GM19395 (cell line): Measurements from ENCODE around the gene CCNB1.
"Not testable (repeated sequence)": the region's sequence is repeated elsewhere in the genome, so short reads cannot be mapped to it uniquely, and the experiment has no call there.

ENCODE experiments used
- ATAC-seq: cut with Tn5 transposase; IDR thresholded peaks from one replicate; pipeline ENCODE4 v1.9.1; 2021; ENCODE audit warnings: mild to moderate bottlenecking, moderate library complexity; ENCODE audit not compliant: unreplicated experiment

Gene CCNB1

GRCh38 chr5:69166686-69167492 lies at the start of gene CCNB1:
Gene CCNB1, plus strand, starts transcription at chr5:69167150. Its CDS starts 113 bp downstream, at chr5:69167263.
- ATAC-seq, result peak; percentile 99

DNA sequence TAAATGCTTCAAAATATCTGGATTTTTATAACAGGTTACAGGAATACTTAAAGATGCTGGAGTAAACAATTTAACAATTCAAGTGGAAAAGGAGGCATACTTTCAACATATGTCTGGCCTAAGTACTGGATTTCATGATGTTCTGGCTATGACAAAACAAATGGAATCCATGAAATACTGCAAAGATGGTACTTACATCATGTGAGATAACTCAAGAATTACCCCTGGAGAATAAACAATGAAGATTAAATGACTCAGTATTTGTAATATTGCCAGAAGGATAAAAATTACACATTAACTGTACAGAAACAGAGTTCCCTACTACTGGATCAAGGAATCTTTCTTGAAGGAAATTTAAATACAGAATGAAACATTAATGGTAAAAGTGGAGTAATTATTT lies 37.5 kb upstream of the CCNB1 start:
- ATAC-seq, result no peak

DNA sequence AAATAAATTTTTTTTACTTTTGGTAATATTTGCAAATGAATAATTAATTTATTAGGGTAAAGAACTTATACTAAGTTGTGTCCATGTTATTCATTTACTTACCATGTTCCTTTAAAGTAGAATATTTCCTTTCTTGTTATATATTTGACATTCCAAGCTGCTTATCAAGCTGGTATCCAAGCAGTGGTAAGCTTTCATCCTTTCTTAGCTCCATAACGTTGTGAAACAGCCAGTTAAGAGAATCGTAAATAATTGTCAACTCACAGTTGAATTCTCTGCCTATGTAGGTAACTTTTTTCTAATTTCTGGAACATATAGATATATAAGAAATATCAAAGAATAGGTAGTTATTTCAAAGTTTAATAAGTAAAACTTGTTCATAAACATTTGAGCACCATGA lies 36.7 kb upstream of the CCNB1 start:
- ATAC-seq, result no peak

DNA sequence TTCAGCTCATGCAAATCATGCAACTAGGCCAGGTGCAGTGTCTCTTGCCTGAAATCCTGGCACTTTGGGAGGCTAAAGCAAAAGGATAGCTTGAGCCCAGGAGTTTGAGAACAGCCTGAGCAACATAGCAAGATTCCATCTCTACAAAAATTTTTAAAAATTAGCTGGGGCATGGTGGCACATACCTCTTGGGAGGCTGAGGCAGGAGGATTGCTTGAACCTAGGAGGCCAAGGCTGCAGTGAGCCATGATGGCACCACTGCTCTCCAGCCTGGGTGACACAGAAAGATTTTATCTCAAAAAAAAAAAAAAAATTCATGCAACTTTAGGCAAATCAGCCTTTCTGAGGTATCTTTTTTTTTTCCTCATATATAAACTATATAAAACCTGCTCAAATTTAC lies 35.6 kb upstream of the CCNB1 start:
- no peak for ATAC-seq

DNA sequence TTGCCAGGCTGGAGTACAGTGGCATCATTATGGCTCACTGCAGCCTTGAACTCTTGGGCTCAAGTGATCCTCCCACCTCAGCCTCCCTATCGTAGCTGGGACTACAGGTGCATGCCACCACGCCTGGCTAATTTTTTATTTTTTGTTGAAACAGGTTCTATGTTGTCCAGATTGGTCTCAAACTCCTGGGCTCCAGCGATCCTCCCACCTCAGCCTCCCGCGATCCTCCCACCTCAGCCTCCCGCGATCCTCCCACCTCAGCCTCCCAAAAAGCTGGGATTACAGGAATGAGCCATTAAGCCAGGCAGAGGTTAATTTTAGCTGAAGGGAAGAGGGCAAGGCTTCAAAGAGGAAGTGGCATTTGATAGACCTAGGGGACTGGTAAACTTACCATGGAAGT lies 32.8 kb upstream of the CCNB1 start:
- ATAC-seq, result no peak

- peak; percentile 91 for ATAC-seq
These were observed 30.7 kb upstream of the CCNB1 start for GRCh38 chr5:69136293-69136692.

GRCh38 chr5:69137208-69137607 lies 29.7 kb upstream of the CCNB1 start:
- not testable (repeated sequence) for ATAC-seq

DNA sequence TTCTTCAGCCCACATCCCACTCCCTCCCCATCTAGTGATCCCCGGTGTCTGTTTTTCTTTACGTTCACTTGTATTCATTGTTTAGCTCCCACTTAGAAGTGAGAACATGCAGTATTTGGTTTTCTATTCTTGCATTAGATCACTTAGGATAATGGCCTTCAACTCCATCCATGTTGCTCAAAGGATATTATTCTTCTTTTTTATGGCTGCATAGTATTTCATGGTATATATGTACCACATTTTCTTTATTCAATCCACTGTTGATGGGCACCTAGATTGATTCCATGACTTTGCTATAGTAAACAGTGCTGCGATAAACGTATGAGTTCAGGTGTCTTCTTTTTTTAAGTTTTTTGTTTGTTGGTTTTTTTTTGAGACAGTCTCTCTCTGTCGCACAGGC lies 29.1 kb upstream of the CCNB1 start:
- ATAC-seq, result no peak

DNA sequence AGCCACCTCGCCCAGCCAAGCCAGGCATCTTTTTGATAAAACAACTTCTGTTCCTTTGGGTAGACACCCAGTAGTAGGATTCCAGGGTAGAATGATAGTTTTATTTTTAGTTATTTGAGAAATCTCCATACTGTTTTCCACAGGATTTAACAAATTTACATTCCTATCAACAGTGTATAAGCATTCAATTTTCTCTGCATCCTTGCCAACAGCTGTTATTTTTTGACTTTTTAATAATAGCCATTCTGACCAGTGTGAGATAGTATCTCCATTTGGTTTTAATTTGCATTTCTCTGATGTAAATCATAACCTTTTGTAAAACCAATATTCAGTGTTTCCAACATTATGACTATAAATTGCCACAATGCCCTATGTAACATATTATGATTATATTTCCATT lies 28.2 kb upstream of the CCNB1 start:
- ATAC-seq, result no peak

DNA sequence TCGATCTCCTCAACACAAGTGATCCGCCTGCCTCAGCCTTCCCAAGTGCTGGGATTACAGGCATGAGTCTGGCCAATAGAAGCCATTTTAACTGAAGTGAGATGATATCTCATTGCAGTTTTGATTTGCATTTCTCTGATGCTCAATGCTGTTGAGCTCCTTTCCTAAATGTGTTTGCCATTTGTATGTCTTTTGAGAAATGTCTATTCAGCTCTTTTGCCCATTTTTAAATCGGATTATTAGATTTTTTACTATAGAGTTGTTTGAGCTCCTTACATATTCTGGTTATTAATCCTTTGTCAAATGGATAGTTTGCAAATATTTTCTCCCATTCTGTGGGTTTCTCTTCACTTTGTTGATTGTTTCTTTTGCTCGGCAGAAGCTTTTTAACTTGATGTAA lies 26.7 kb upstream of the CCNB1 start:
- ATAC-seq, result not testable (repeated sequence)

- ATAC-seq, result no peak
These were observed 26.1 kb upstream of the CCNB1 start for GRCh38 chr5:69140827-69141226.

GRCh38 chr5:69148576-69148975 lies 18.4 kb upstream of the CCNB1 start:
- ATAC-seq, result not testable (repeated sequence)

DNA sequence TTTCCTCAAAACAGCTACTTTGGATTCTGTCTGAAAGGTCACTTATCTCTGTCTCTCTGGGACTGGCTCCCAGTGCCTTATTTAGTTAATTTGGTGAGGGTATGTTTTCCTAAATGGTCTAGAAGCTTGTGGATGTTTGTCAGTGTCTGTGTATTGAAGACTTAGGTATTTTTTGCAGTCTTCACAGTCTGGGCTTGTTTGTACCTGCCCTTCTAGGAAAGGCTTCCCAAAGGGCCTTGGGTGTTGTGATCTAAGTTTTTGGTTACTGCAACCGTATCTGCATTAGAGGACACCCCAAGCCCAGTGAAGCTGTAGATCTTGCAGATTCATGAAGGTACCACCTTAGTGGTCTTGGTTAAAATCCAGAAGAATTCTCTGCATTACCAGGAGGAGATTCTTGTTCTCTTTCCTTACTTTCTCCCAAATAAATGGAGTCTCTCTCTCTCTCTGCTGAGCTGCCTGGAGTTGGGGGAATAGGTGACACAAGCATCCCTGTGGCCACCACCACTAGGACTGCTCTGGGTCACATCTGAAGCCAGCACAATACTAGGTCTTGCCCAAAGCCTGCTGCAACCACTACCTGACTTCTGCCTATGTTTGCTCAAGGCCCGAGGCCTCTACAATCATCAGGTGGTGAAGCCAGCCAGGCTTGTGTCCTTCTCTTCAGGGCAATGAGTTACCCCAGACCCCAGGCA lies 17.8 kb upstream of the CCNB1 start:
- no peak for ATAC-seq

GRCh38 chr5:69149676-69150010 lies 17.3 kb upstream of the CCNB1 start:
- no peak for ATAC-seq

- no peak for ATAC-seq
These were observed 14.2 kb upstream of the CCNB1 start for GRCh38 chr5:69152731-69153130.

GRCh38 chr5:69156456-69156855 lies 10.5 kb upstream of the CCNB1 start:
- no peak for ATAC-seq

DNA sequence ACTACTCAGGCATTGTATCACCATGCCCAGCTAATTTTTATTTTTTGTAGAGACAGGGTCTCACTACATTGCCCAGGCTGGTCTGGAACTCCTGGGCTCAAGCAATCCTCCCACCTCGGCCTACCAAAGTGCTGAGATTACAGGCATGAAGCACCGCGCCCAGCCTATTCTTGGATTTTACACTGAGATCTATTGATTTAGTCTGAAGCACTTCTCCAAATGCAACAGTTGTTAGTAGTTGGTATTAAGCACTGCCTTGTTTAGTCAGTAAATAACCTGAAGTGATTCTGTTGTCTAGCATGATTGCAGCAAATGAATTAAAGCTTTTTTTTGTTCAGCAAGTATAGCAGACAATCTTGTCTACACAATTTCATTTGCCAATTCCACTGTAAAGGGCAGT lies 8.9 kb upstream of the CCNB1 start:
- ATAC-seq, result no peak

DNA sequence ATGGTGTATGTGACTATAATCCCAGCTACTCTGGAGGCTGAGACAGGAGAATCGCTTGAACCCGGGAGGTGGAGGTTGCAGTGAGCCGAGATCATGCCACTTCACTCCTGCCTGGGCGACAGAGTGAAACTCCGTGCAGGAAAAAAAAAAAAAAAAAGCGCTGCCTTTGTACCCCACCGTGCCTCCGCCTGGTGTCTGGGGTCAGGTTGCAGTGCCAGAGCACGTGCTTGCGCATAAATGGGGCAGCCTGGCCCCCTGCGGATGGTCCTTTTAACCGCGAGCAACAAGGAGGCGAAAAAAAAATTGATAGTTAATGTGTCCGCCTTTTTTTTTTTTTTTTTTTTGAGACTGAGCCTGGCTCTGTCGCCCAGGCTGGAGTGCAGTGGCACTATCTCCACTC lies 6.3 kb upstream of the CCNB1 start:
- ATAC-seq, result no peak

- peak; percentile 2 for ATAC-seq
These were observed 524 bp downstream of the CCNB1 start for GRCh38 chr5:69167493-69167855.

GRCh38 chr5:69167929-69168328 lies 979 bp downstream of the CCNB1 start:
- ATAC-seq, result no peak

- ATAC-seq, result no peak
These were observed 3.5 kb downstream of the CCNB1 start for GRCh38 chr5:69170495-69170894.

- ATAC-seq, result no peak
These were observed 4.0 kb downstream of the CCNB1 start for GRCh38 chr5:69170969-69171368.
